SW 1271 (cell line): ENCODE results near the gene TACR1.

Experiments
- DNase-seq, 2 experiments: peaks; one replicate each; lab custom pipeline; 2025; lab: John Stamatoyannopoulos, UW

Gene TACR1

DNA sequence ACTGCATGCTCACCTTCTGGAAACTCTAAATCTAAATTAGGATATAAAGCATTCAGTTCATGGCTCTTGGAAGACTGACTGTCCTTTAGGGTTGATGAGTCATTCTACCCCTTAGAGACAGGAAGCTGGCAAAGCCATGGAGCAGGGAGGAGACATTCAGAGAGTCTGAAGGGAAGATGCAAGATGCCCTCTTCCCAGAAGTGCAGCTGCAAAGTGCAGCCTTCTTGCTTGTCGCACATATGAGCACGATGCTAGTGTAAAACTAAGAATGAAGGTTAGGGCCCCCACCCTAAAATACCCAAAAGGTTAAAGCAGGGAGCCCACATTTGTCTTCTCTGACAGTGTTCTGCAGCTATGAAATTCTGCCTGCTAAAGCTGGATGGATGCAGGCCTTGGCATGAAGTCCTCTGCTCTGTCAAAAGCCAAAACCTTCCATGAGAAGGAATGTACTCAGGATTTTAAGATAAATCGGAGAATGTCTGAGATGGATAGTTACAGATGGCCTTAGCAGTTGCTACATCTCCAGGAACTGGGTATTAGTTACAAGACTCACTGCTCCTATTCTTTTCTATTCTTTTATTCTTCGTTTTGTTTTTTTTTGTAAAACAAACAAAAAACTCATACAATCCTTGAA lies 151.2 kb downstream of the TACR1 start:
- DNase-seq = peak in 1 of 2 experiments; percentile 21

DNA sequence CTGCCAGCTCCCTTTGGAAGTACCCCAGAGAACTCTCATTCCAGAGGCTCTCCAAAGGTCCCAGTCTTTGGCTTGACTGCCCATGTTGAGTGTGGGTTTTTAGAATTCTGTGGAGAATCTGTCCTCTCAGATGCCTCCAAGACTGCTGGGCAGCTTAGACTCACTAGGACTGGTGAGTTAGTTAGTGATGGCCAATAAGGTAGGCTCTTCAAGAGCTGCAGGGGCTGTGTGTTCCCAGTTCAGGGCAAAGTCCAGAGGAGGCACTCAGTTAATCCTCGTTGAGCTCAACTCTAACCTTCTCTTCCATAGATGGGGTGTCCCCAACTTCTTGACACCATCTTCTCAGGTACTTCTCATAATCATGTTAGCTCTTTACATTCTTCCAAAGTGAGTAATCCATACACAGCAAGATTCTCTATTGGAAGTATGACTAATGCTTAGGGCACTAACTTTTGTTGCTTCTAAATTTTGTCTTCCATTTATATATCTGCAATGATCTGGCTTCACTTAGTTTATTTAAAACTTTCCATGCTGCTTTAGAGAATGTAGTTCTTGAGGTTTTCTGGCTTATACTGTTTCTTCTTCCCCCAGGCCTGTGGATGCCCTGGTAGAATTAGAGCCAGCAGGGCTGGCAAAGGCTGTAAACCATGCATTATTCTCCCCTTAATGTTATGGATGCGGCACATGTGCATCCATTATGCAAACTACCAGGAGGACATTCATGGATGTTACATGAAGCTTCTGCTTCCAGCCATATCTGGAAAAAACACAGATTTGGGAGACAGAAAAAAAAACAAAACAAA lies 151.9 kb downstream of the TACR1 start:
- peak in 1 of 2 experiments; percentile 20 for DNase-seq

DNA sequence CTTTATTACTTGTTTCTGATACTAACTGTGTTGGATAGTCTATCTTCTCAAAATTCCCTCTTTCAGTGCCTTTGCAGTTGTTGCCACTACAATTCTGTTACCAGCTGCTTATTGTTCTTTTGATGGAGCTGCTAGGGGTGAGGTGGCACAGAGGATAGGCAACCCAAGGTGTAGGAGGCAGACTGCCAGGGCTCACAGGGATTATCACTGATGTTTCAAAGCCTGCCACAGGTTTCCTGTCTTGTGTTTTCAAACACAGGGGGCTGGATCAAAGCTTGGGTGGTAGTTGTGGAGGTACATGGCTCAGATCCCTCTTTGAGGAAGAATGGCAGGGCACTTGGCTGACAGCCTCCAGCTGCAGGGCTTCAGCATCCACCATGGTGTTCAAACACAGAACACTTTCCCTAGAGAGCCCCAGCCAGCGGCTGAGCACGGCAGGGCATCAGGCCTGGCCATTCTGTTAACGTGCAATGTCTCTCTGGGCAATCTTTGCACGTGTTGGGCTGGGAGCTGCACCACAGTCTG lies 153.7 kb downstream of the TACR1 start:
- no peak for DNase-seq

DNA sequence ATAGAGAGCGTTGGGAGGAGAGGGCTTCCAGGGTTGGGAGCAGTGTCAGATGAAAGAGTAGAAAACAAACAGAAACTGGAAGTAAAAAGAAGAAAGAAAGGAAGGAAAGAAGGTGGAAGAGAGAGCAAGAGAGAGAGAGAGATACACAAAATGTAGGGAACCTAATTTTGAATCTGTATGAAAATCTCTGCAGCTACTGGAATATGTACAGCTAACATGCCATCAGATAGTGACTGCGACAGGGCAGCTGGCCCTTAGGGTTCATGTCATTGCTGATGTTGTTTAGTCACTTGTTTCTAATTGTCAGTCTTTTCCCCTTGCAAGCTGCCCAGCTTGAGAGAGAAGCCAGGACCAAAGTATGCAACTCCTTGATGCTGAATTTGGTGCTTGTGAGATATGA lies 155.0 kb downstream of the TACR1 start:
- DNase-seq = no peak

DNA sequence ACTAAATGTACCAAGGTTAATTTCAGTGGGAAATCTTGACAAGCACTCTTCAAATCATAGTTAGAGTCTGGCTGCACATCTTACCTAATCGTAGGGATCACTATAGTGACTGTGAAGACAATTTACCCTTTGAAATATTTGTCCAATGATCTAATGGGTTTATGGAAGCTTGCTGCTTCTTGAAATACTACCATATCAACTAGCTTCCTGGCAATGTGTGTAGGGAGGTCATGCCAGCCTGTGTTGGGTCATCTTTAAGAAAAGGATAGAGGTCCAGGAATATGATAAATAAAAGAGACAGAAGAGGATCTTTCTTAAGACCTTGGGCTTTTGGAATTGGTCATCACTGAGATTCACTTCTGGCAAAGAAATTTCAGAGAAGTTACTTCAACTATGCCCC lies 156.5 kb downstream of the TACR1 start:
- no peak for DNase-seq

- no peak for DNase-seq
These were observed 157.4 kb downstream of the TACR1 start for GRCh38 chr2:75041731-75042600.

DNA sequence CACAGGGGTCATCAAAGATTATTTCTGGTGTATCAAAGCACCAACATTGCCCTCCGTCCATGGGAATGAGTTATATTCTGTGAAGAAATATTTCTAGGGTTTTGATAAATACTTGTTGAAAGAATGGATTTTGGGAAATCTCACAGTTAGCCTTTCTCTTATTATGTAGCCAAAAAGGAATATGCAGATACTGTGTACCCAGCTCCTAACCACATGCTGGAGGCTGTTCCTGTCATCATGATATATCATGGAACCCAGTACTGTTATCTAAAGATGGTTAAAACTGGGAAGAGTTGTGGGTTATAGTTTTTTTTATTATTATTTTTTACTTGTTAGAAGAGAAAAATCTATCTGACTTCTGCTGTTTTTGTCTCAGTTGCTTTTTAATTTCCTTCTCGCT lies 158.1 kb downstream of the TACR1 start:
- no peak for DNase-seq

DNA sequence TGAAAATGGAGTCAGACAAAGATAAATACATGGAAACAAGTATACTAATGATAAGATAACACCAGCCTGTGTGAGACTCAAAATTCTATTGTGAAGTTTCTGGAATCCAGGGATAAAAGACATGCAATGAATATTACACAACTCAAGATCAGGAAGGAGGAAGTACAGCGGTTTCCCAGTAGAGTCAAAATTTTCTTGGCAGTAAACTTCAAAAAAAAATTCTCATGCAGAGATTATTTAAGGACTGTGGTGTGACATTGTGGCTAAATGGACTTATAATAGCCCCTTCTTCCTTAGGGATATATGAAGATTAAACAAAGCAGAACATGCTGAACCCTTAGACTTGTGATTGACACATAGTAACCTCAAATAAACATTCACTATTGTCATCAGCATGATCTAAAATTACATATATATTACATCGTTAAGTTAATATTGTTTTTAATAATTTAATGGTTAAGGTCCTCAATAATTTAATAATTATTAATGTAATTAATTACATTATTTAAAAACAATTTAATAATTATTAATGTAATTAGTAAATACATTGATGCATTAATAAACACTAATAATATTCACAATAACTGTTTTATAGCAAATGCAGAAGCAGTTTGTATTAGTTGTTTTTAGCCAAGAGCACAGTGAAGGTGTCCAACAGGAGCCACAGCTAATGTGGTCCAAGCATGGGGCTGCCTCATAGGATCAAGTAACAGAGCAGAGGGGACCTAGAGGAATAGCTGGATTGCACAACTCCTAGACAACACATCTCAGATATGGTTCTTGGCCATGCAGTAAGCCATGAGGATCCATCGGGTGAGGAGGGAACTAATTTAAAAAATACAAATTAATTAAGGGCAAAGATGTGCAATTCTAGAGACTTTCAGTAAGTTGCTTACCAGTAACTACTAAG lies 163.6 kb downstream of the TACR1 start:
- no peak for DNase-seq

- DNase-seq = no peak
These were observed 165.8 kb downstream of the TACR1 start for GRCh38 chr2:75033516-75033915.

- no peak for DNase-seq
These were observed 167.2 kb downstream of the TACR1 start for GRCh38 chr2:75031906-75032803.

GRCh38 chr2:75031171-75031570 lies 168.1 kb downstream of the TACR1 start:
- DNase-seq = no peak

GRCh38 chr2:75030218-75031009 lies 168.9 kb downstream of the TACR1 start:
- no peak for DNase-seq

GRCh38 chr2:75027886-75028285 lies 171.4 kb downstream of the TACR1 start:
- no peak for DNase-seq

- no peak for DNase-seq
These were observed 173.5 kb downstream of the TACR1 start for GRCh38 chr2:75025633-75026380.

- DNase-seq = no peak
These were observed 174.1 kb downstream of the TACR1 start for GRCh38 chr2:75025216-75025615.

DNA sequence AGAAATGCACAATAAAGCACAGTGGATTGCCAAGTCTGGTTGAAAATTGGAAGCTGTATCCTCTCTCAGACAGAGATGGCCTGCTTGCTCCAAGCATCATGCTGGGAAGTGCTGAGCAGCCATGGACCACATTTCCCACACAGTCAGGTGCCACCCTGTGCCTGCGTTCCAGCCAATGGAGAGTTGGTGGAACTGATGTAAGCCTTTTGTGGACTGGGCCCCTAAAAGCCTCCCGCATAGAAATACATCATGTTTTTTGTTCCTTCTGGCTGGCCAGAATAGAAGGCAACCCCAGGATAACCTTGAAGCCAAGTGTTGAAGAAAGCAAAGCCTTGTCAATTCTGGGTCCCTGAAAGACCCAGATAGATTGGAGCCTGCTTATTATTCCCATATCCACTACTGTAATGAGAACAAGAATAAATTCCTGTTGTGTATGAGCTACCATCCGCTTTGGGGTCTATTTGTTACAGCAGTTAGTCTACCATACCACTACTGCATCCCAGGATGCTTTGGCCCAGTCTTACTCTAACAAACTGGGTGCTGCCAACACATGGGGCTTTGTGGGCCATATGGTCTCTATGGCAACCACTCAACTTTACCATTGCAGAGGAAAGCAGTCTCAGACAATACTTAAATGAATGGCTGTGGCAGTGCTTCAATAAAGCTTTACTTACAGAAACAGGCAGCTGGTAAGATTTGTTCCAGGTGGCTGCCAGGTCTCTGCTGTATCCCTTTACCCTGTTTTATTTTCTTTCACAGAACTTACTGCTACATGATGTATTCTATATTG lies 175.5 kb downstream of the TACR1 start:
- no peak for DNase-seq

DNA sequence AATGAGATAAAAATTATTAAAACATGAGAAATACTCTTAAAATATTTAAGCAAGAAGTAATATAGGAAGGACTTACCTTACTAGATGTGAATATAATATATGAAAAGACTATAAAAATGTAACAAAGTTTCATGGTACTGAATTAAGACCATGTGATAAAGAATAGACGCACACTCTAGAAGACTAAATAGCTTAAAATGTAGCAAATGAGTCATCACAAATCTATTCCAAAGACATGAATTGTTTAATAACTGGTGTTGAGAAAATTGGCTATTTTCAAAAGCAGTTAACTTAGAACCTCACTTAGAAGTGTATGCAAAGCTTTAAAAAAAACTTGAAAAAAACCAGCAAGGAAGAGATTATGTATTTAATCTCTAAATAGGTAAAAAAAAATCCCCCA lies 176.8 kb downstream of the TACR1 start:
- DNase-seq = no peak

- DNase-seq = no peak
These were observed 177.6 kb downstream of the TACR1 start for GRCh38 chr2:75021672-75022071.
